ENCODE results near the gene HGFAC.
"Not testable (repeated sequence)": the region's sequence is repeated elsewhere in the genome, so short reads cannot be mapped to it uniquely, and the experiment has no call there.

The HGFAC gene

DNA sequence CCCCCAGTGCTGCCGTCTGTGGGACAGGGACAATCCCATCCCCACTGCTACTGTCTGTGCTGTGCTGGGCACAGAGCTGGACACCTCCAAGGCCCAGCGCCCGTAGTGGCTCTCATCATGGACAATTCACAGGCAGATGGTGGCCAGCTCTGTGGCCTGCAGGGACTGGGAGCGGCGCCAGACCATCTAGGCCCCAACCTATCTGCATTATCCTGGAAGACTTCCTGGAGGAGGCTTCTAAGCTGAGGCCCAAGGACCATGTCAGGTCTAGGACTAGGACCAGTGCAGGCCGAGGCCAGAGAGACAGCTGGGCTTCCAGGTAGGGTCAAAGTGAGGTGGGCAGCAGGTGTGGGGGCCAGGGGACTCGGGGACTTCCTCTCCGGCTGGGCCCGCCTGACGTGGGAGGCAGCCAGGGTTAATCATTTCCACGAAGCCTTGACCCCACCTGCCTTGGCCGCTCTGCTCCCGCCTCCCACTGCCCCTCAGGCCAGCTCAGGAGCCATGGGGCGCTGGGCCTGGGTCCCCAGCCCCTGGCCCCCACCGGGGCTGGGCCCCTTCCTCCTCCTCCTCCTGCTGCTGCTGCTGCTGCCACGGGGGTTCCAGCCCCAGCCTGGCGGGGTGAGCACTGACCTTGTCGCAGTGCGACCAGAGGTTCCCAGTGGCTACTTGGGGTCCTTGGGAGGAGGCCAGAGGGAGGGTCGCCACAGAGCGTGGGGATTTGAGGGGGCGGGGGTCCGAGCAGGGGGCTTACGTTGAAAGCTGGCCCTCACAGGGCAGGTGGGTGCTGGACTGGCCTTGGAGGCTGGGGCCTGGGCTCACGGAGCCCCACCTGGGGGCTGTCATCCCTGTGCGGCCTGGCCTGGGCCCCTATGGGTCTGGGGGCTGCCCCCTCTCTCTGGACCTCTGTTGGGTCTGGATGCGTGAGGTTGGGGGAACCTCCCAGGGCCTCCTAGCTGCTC is at the start of gene HGFAC:
Gene HGFAC (plus strand): TSS at position 468 of the 959 bp plus-strand sequence. CDS start 34 bp downstream, at position 502.
- no peak for DNase-seq

DNA sequence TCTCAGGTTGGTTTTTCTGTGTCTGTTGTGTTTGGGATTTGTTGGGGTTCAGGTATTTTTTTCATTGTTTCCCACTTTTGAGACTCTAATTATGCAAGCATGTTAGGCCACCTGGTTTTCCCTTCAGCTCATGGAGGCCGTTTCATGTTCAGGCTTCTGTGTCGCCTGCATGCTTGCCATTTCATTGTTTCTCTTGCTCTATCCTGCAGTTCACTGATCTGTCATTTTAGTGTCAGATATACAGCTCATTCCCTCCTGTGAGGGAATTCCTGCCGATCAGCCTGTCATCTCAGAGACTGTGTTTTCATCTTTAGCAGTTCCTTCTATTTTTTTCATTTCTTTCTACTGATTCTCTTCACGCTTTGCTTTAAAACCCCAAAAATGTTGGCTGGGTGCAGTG is 49.4 kb upstream of the HGFAC start:
- no peak for DNase-seq

DNA sequence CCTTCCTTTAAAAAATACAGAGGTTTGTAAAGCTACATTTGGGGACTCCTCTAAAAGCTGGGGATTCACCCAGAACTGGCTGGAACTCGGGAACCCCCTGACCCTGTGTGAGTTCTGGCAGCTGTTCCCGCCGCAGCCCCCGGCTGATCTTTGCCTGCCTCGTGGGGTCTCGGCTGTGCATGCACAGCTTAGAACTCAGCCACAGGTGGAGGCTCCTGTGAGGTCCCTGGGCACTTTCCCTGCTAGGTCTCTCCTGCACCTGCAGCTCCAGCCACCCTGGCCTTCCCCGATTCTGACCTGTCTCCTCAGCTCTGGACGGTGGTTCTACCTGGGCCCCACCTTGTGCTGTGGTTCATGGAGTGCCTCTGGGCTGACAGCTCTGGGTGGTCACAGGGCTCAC is 48.6 kb upstream of the HGFAC start:
- no peak for DNase-seq

DNA sequence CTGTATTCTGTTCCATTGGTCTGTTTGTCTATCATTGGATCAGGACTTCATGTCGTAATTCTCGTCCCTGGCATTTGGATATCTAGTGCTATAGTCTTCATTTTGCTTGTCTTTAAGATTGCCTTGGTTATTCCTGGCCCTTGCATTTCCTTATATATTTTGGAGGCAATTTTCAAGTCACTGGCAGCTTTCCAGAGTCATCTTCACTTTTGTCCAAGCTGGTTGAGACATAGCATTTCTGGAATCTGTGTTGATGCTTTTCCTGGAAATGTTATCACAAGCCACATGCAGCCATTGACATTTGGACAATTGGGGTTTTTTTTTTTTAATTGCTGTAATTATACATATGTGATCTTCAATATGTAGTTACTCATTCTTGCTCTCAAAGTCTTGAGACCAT is 45.2 kb upstream of the HGFAC start:
- no peak for DNase-seq

DNA sequence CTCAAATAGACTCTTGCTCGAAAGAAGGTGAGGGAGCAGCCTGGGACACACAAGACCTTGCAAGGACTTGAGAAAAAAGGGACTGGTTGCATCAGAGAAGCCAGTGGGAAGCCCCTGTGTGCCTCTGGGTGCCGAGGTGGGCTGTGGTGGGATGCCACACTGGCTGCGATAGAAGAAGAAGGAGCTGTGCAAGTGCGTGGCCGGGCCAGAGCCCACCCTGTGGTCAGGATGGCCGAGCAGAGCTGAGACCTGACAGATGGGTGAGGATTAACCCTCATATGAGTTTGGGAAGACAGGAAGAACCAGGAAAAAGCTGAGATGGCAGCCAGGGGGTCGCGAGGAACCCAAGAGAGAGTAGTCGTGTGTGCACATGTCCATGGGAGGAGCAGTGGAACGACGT is 44.6 kb upstream of the HGFAC start:
- no peak for DNase-seq

DNA sequence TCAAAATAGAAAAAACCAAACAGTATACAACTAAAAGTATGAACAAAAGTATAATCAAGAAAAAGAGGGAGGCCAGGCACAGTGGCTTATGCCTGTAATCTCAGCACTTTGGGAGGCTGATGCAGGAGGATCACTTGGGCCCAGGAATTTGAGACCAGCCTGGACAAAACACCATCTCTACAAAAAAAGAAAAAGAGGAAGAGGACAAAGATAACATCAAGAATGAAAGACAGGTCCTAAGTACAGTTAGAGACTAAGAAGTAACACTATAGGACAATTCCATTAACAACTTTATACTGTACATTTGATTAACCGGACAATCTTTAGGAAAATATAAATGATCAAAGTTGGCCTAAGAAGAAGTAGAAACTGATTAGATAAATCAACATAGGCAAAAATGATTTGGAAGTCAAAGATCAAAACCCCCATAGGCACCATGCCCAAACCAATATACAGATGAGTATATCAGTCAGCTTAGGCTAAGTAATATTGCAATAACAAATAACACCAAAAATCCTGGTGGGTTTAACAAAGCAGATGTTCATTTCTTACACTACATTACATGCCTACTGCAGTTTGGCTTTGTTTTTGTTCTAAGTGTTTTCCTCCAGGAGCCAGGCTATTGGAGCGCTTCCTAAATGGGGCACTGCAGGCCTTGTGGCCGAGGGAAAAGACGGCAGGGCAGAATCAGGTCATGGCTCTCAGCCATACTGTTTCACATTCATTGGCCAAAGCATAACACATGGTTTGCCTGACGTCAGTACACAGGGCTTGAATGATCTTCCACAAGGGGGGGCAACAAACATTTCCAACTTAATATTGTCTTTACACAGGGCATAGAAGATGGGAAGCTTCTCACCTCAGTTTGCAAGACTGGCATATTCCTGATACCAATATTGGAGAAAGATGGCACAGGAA is 42.2 kb upstream of the HGFAC start:
- DNase-seq, result no peak

DNA sequence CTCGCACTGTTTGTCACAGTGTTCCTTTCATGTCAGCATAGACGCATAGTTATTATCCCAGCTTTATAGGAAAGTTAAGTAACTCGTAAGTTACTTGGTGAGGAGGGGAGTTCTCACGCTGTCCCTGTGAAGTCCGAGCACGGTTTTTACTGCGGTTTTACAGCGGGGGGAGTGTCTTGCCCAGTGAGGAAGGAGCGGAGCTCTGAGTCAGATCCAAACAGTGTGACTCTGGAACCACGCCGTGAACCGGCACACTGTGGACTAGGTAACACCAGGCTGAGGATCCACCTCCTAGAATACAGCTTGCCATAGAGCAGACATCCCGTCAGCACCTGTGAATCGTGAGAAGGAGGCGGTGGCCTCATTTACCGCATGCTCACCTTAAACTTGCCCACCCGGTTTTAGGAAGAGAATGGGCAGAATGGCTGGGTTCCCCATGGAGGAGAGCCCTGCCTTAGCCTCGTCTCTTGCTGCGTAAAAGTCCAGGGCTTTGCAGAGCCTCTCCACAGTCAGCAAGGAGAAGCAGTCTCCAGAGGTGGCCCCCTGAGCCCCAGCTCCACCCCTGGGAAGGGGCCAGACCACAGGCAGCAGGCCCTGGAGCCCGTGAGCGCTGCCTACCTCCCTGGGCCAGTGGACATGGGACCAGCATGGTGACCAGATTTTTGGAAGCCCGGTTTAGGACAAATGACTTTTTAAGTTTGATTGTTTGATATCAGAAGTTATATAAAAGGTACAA is 40.2 kb upstream of the HGFAC start:
- no peak for DNase-seq

DNA sequence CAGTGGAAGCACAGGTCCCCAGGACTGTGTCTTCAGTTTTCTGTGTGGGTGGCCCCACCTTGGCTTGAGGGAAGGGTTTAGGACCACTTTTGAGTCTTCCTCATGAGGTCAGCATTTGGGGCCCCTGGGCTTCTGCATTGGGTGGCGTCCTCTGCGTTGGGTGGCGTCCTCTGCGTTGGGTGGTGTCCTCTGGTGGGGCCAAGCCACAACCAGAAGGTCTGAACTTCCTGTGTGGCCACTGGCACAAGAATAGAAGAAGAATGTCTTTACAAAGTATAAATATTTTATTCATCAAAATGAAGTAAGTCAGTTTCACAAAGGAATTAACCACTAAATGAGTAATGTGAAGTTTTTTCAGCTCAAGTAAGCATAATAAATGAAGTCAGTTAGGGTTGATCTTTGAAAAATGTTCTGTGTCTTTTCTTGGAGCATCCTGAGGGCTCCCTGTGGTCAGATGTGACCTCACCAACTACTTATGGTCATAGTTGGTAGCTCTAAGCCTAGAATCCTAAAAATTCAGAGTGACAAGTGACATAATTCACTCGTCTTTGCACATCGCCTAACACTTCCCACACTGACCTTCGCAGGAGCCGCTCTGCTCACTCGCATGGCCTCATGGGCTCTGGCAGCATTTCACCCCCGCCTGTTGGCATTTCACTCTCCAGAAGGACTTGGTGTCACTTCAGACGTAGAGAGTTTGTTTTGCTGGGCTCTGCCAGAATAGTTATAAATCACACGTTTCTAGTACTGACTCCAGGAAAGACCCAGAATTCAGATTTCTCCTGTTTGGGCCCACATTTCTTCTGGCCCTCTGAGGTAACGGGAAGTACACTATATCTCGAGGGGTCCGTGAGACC is 39.0 kb upstream of the HGFAC start:
- DNase-seq, result no peak

DNA sequence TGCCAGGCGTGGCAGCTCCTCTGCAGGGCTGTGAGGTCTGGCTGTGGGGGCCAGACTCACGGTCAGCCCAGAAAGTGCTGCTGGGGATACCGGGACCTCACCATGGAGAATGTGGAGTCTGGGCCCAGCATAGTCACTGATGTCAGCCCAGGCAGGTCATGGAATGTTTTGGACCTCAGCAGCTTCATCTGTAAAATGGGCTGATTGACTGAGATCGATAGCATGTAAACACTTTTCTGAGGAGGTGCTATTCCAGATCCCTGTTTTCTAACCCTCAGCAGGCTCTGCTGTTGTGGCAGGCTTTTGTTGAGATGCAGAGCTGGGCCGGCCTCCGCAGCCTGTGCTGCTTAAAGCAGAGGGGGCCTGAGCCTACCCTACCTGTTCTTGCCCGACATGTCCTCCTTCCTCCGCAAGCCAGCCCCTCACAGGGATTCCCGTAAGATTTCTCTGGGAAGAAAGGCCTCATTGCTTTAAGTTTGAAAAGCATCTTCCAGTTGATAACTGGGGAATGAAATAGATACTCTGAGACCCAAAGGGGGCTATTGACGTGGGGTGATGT is 38.3 kb upstream of the HGFAC start:
- no peak for DNase-seq

DNA sequence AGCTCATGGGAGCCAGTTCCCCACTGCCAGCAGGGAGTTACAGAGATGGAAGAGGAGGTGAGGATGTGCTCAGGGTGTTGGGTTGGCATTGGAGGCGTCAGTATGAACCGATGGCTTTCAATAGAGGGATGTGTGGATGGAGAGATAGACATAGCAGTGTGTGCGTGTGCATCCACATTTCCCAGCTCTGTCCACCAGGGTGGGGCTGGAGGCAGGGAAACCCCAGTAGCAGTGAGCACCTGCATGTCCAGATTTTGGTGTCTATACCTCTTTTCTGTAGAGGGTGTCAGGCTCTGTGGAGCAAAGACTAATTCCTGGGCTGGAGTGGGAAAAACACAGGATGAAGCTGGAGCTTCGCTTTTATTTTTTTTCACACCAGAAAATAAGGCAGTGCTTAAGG is 37.2 kb upstream of the HGFAC start:
- DNase-seq, result no peak

DNA sequence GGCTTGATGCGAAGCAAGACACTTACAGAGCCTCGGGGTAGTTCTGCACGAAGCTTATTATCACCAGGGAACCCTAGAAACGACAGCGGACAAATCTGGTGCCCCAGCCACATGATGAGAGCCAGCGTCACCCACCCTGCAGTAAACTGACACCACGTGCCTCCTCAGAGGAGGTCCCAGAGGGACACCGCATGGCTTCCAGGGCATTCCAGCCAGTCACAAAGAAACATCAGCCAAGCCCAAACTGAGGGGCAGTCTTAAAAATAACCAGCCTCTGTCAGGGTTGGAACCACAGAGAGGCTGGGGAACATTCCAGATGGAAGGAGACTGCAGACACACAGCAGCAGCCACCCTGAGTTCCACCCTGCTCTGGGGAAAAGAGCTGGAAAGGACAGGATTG is 36.6 kb upstream of the HGFAC start:
- DNase-seq, result no peak

DNA sequence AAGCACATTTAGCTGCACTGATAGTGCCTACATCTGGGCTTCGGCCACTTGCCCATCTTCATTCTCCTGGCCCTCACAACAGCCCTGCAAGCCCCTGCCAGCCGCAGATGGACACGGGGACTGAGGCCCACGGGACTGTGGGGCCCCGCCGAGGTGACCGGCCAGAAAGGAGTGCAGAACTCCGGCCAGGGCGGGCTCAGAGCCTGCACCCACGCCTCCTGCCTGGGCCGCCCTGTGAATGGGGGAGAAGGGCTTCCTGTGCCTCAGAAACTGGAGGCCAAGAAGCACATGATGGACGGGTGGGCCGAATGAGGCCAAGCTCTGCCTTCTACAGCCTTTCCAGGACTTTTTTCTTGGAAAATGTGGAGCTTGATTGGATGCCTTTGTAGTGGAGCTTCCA is 35.7 kb upstream of the HGFAC start:
- no peak for DNase-seq

DNA sequence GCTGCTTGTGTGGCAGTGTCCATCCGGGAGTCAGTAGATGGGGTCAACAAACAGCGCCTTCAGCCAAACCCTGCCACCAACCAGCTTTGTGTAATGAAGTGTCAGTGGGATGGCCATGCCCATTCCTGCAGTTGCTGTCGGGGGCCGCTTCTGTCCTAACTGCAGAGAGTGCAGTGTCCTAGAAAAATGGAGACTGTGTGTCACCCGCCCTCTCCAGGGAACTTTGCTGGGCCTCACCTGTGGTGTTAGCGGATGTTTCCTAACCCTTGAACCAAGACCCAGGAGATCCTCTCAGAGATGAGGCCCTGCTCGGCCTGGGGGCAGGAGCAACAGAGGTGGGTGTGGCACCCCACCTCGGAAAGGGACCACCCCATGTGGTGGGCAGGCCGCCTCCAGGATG is 35.3 kb upstream of the HGFAC start:
- DNase-seq, result no peak

DNA sequence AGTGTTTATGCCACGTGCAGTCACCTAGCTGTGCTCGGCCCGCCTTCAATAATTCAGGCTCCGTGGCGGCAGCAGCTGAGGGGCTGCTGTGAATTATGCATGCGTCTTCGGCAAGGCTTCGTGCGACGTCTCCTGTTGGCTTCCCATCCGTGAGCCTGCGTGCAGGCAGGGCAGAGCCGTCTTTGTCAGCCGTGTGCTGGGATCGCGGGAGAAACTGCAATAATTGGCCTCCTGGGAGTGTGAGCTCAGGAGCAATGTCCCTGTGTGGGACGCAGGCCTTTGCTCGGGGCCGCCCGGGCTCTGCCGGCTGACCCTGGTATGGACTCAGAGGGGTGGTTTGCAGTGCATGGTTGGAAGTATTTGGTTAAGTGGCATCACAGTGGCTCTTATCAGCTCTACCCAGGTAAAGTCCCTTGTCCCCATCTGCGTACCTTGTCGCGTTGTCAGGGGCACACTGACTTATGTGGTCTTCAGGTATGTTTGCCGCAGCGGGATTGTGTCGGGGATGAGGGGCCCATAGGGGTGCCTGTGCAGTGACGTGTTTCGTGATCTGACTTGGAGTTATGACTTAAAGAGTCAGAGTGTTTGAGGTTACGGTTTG is 34.5 kb upstream of the HGFAC start:
- DNase-seq, result no peak

DNA sequence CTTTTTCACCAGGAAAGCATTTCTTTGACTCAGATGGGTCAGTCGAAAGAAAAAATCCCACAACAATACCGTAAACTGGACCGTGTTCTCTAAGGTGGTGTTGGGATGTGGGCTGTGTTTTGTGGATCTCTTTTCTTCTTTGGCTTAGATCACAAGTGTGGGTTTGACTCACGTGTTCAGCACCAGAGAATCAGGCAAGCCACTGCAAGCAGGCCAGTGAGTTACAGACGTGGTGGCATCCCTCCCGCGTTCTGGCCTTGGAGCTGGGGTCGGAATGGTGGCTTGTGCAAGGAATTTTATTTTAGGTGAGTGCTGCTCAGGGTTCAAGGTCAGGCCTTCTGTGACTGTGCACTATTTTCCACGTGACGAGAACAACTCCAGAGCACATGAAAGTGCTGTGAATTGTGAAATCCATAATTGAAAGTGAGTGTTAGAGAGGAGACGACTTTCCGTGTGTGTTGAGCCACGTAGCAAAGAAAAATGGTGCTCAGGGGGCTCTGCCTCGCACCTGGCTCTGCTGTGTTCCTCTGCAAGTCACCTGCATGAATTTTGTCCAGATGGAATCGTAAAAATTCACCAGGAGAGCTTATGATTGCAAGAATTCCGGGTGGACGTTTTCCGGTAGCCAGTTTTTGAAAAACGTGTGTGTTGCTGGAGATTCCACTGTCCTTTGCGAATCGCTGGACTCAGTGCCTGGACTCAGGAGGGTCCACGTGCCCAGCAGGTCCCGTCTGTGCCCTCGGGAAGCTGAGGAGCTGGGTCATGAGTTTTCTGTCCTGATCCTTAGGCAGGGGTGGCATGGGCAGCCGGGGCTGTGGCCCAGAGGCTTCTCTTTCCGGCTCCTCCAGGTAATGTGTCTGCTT is 33.6 kb upstream of the HGFAC start:
- no peak for DNase-seq

DNA sequence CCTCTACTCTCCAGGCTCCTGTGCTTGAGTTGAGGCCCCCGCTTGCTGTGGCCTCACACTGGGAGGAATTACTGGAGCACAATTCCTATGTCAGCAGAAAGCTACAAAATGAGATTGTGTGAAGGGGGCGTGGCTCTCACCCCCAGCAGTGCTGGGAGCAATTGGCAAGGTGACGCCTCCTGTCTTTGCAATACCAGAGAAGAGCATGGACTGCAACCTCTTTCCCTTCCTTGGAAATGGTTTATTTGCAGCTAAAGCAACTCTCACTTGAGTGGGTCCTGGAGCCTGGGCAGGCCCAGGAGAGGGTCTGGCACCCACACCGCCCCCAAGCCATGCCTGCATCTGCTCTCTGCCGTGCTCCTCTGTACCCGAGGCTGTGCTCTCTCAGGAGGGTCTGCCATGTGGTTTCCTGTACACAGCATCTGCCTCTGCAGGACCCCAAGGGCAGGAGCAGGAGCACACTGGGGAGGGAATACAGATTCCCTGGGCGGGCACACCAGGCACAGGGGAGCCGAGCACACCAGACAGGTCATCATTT is 32.9 kb upstream of the HGFAC start:
- no peak for DNase-seq

DNA sequence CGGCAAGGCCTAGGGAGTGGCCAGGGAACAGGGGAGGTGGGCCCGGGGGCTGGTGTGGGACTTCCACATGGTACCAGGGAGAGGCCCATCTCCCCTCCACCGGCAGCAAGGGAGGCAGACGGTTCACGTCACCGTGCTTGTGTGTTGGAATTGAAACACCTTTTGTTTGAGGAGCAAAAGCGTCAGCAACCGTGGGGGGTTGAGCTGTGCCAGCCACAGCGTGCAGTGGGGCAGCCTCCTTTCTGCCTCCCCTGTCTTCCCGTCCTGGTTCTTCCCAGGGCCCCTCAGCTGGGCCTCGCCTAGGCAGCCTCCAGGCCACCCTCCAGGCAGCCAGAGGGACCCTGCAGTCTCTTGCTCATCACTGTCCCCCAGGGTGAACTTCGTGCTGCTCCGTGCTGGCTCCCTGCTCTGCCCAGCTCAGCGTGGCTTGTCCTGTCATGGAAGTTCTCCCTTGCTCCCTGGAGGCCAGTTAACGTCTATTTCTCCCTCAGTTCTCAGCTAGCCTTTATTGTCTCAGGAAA is 32.1 kb upstream of the HGFAC start:
- DNase-seq, result no peak

DNA sequence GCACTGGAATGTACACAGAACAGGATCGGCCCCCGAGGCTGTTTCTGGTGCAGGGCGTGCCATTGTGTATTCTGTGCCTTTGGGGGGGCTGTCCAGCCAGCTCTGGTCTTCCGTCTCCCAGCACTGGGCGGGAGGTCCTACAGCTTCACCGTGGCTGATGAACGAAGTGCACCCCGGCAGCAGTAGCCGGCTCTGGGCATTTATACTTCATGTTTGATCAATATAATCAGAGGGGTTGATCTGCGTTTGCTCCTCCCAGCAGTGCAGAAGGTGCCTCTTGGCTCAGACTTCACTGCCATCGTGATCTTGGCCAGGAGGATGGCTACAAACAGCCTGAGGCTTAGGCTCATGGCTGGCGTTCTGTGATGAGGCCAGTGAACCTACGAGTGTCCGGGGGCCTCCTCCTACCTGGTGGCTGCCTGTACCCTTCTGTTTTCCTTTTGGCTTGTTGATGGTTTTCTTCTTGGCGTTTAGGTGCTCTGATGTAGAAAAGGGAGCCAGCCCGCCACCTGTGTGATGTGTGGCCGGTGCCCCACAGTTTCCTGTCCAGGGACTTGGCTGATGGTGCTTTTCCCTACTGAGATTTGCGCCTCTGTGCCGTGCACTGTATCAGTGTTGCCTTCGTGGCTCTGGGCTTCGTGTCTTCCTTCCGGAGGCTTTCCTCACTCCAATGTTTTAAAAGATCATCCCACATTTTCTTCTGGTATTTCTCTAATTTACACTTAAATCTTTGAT is 31.2 kb upstream of the HGFAC start:
- no peak for DNase-seq

DNA sequence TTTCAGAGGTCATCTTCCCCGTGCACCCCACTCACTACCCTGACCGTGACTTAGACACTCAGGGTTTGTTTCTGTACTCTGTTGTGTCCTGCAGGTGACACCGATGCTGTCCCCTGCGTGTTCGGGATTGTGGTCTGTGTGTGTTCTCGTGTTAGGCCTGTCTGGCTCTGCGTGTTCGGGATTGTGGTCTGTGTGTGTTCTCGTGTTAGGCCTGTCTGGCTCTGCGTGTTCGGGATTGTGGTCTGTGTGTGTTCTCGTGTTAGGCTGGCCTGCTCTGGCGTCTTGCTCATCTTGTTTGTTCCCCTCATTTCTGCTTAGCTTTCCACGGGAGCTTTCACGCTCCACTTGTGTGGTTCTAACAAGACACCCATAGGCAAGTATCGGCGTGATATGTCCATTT is 30.6 kb upstream of the HGFAC start:
- not testable (repeated sequence) for DNase-seq

All from NCI-H187 treated with DMSO at 0.1 percent for 48 hours (cell line).